Endothelial cell of umbilical vein (primary cell): ENCODE results near the gene RIPK4.

ENCODE experiments used
- CTCF ChIP-seq, 2 donors: IDR thresholded peaks; 1 replicate in 1 of 2; 2 replicates in 1 of 2; pipeline ENCODE4 v1.5.1; 2011; ENCODE audit warnings: low read length in 2 of 2, mild to moderate bottlenecking in 2 of 2, moderate library complexity in 2 of 2, control low read depth in 1 of 2, inconsistent platforms in 1 of 2, low read depth in 1 of 2; ENCODE audit not compliant: insufficient read depth in 1 of 2; ENCODE audit errors: extremely low read depth in 1 of 2
- EZH2 ChIP-seq: IDR thresholded peaks from 2 replicates; pipeline ENCODE4 v1.6.1; 2012; ENCODE audit warnings: borderline replicate concordance, low read depth, mild to moderate bottlenecking, moderate library complexity, low read length, inconsistent platforms; ENCODE audit not compliant: severe bottlenecking
- FOS ChIP-seq: IDR thresholded peaks from 2 replicates; pipeline ENCODE4 v1.6.1; 2011; ENCODE audit warnings: mild to moderate bottlenecking, low read length, moderate library complexity, borderline replicate concordance; ENCODE audit not compliant: insufficient read depth
- JUN ChIP-seq: IDR thresholded peaks from 2 replicates; pipeline ENCODE4 v1.6.1; 2011; ENCODE audit warnings: borderline replicate concordance, low read depth; ENCODE audit not compliant: insufficient read length, insufficient read depth
- MYC ChIP-seq: IDR thresholded peaks from one replicate; pipeline ENCODE4 v1.6.1; 2011; ENCODE audit warnings: mild to moderate bottlenecking, low read depth, low read length
- POLR2A ChIP-seq: IDR thresholded peaks from 2 replicates; pipeline ENCODE4 v1.6.1; 2012; ENCODE audit warnings: low read depth, mild to moderate bottlenecking, control low read depth, low read length
- POLR2AphosphoS5 ChIP-seq: IDR thresholded peaks from 2 replicates; pipeline ENCODE4 v1.6.1; 2012; ENCODE audit warnings: low read depth, mild to moderate bottlenecking, control low read depth, low read length, moderate library complexity; ENCODE audit not compliant: insufficient read depth
- TF ChIP-seq, protein P1 (sequence below): IDR thresholded peaks from 2 replicates; pipeline ENCODE4 v1.6.1; 2011; ENCODE audit not compliant: insufficient read depth, insufficient read length

DNA sequence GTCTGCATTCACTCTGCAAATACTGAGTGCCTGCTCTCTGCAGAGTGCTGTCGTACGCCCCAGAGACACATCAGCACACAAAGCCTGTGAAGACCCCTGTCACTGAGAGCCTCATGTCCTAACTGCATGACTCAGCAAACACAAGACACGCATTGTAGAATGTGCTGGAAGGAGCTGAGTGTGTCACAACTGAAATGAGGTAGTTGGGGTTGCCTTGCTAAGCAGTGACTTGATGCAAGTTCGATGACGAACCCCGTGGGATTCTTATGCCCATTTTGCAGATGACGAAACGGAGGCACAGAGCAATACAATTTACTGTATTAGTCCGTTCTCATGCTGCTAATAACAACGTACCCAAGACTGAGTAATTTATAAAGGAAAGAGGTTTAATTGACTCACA, 65.1 kb downstream of the RIPK4 start:
- TF ChIP-seq CTCF (IDR thresholded peaks at IDR 0.05; ENCODE audit: extremely low read depth in 1 of 2, insufficient read depth in 1 of 2, low read depth in 1 of 2, low read length in 2 of 2): no peak
- no peak for TF ChIP-seq POLR2AphosphoS5
- no peak for TF ChIP-seq POLR2A
- TF ChIP-seq EZH2: no peak
- no peak for TF ChIP-seq FOS
- TF ChIP-seq, protein P1, sequence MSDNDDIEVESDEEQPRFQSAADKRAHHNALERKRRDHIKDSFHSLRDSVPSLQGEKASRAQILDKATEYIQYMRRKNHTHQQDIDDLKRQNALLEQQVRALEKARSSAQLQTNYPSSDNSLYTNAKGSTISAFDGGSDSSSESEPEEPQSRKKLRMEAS: no peak
- TF ChIP-seq MYC: no peak
- no peak for TF ChIP-seq JUN
